ENCODE measurements around the gene KLK10.

The KLK10 gene

GRCh38 chr19:50963381-50963780 lies 56.1 kb downstream of the KLK10 start:
- DNase-seq (no peak), ATAC-seq (replicated peaks) (no peak)
- H3K27ac Mint-ChIP-seq: no peak overlapping the region
- H3K36me3 Mint-ChIP-seq (ENCODE audit: insufficient read depth): no peaks in the 10 kb centered on the region
- H3K27me3 Mint-ChIP-seq: peaks cover 54 to 58% of the 10 kb centered on the region in 2 donors
- no peak overlapping the region for H3K4me3 Mint-ChIP-seq
- H3K4me1 Mint-ChIP-seq (ENCODE audit: low read depth in 2 of 2): no peaks in the 10 kb centered on the region
- peaks cover 8 to 10% of the 10 kb centered on the region in 2 donors for H3K9me3 Mint-ChIP-seq

All from effector memory CD8-positive, alpha-beta T cell (primary cell).